ENCODE data around the gene PTPRN. TPM values are rescaled to one million over a fixed set of nuclear protein-coding genes. Genes with fewer than 3 reads are reported as not detected.

The PTPRN gene
- total RNA-seq, 2 experiments from 2014 or later: not detected

DNA sequence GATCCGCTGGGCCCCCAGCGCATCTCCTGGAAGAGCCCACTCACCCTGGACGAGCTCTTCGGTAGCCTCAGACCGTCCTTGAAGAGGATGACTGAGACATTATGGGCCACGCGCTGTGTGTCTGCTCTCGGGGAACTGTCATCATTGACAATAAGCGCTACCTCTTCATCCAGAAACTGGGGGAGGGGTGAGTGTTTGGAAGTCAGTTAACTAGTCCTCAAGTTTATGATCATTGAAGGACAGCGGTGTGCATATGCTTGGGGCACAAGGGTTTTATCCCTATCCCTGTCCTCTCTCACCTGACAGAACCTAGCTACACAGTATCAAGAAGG is 63.3 kb downstream of the PTPRN start:
- no peaks in the 10 kb centered on the region for H3K27me3 Mint-ChIP-seq
- intact Hi-C loops (cut with DNase I, micrococcal nuclease): loop anchor here in 1 of 2 experiments (1.0 to 5.0 kb wide), 3 partner anchors 7 to 69 kb away; partner anchors contain the start of genes ANKZF1, ATG9A, CNPPD1 and RETREG2
- H3K27ac Mint-ChIP-seq: peak overlapping the region; percentile 96
- DNase-seq (peak in 2 of 14 experiments; percentile 19 to 39), ATAC-seq (ENCODE audit: poor library complexity) (no peak)
- CTCF ChIA-PET: interaction anchor here (1.0 to 2.3 kb wide), 4 partner anchors 26 to 143 kb away, joined by 3 to 26 read pairs (median 4); no protein-coding TSS in a partner anchor
- TF ChIP-seq, protein P1, sequence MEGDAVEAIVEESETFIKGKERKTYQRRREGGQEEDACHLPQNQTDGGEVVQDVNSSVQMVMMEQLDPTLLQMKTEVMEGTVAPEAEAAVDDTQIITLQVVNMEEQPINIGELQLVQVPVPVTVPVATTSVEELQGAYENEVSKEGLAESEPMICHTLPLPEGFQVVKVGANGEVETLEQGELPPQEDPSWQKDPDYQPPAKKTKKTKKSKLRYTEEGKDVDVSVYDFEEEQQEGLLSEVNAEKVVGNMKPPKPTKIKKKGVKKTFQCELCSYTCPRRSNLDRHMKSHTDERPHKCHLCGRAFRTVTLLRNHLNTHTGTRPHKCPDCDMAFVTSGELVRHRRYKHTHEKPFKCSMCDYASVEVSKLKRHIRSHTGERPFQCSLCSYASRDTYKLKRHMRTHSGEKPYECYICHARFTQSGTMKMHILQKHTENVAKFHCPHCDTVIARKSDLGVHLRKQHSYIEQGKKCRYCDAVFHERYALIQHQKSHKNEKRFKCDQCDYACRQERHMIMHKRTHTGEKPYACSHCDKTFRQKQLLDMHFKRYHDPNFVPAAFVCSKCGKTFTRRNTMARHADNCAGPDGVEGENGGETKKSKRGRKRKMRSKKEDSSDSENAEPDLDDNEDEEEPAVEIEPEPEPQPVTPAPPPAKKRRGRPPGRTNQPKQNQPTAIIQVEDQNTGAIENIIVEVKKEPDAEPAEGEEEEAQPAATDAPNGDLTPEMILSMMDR (IDR thresholded peaks at IDR 0.05): no peak
- Histone ChIP-seq H3K4me1 (ENCODE audit: insufficient read depth, low read length) (peaks cover 68% of the 10 kb centered on the region), H3K27me3 (ENCODE audit: control insufficient read depth in 1 of 2, insufficient read depth in 2 of 2, low read length in 2 of 2) (no peaks in the 10 kb centered on the region), H3K36me3 (ENCODE audit: insufficient read depth, low read length) (peaks cover 33% of the 10 kb centered on the region), H3K27ac (ENCODE audit: low read depth in 1 of 2, low read length in 2 of 2) (peak overlapping the region; percentile 95 to 98), H3K9me3 (ENCODE audit: control insufficient read depth in 1 of 2, insufficient read depth in 1 of 2, low read length in 2 of 2) (no peaks in the 10 kb centered on the region), H3K4me3 (ENCODE audit: low read length) (peak overlapping the region; percentile 99)
- POLR2A ChIA-PET: interaction anchor here (1.1 to 7.3 kb wide), 10 partner anchors 8 to 142 kb away, joined by 4 to 181 read pairs (median 16); partner anchors contain the start of genes ANKZF1, ATG9A, CNPPD1 and DNAJB2
- H3K4me3 Mint-ChIP-seq: peak overlapping the region; percentile 88
- no peaks in the 10 kb centered on the region for H3K9me3 Mint-ChIP-seq
- H3K4me1 Mint-ChIP-seq (ENCODE audit: low read depth): peaks cover 79% of the 10 kb centered on the region
- H3K36me3 Mint-ChIP-seq (ENCODE audit: low read depth): peaks cover 40% of the 10 kb centered on the region

DNA sequence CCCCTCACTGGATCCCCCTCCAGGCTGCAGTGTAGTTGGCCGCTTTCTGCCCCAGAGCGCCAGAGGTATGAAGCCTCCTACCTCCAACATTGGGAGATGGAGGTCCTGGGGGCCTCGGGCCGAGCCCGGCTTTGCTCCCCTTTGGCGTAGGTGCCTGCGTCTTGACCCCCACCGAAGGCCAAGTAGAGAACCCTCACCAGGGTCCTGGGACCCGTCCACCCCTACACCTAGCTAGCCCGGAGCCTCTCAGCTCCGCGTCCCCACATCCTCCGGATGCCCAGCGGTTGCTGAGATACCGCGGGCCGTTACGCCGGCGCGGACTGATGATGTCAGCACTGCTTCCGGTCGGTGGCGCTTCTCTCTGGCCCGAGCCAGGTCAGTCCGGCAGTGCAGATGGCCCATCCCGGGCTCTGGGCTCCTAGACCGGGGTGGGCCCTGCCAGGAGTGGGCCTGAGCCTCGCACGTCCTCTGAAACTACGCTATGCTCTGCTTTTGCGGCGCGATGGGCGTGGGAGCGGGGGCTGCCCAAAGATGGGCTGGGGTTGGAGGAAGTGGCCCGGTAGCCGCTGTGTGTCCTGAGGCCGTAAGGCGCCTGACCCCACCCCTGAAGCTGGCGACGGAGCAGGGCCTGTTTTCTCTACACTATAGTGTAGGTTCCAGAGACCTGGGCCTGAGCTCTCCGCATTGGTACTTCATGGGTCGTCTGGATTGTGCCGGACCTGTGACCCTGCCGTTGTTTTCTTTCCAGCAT is 63.9 kb downstream of the PTPRN start, which contains the start of the genes GLB1L and STK16:
GLB1L (minus strand) TSS at position 297 of the 751 bp plus-strand sequence. CDS start 1,871 bp downstream, outside the sequence.
STK16 (plus strand) TSS at position 332 of the 751 bp plus-strand sequence. CDS start 521 bp downstream, outside the sequence.
- peaks cover 62% of the 10 kb centered on the region for H3K4me1 ChIP-seq (ENCODE audit: insufficient read depth, low read length)
- H3K9me3 ChIP-seq (ENCODE audit: control insufficient read depth in 1 of 2, insufficient read depth in 1 of 2, low read length in 2 of 2): no peaks in the 10 kb centered on the region
- H3K4me3 ChIP-seq (ENCODE audit: low read length): peak within 1 kb of the TSS; percentile 99
- H3K27me3 ChIP-seq (ENCODE audit: control insufficient read depth in 1 of 2, insufficient read depth in 2 of 2, low read length in 2 of 2): no peaks in the 10 kb centered on the region
- intact Hi-C loops (cut with DNase I, micrococcal nuclease): loop anchor here in 1 of 2 experiments (1.0 to 5.0 kb wide), 3 partner anchors 8 to 68 kb away; partner anchors contain the start of genes ANKZF1, ATG9A, CNPPD1 and RETREG2
- ChIA-PET POLR2A (interaction anchor here (0.7 to 7.3 kb wide), 17 partner anchors 9 to 959 kb away, joined by 3 to 181 read pairs (median 5); partner anchors contain the start of genes ANKZF1, ATG9A, CNPPD1 and DNAJB2), CTCF (interaction anchor here (1.0 to 2.3 kb wide), 5 partner anchors 15 to 143 kb away, joined by 3 to 26 read pairs (median 4); no protein-coding TSS in a partner anchor)
- no peaks in the 10 kb centered on the region for H3K27me3 Mint-ChIP-seq
- peak within 1 kb of the TSS; percentile 88 for H3K4me3 Mint-ChIP-seq
- H3K27ac ChIP-seq (ENCODE audit: low read depth in 1 of 2, low read length in 2 of 2): peak within 1 kb of the TSS; percentile 95 to 98
- H3K36me3 ChIP-seq (ENCODE audit: insufficient read depth, low read length): peaks cover 27% of the 10 kb centered on the region
- no peaks in the 10 kb centered on the region for H3K9me3 Mint-ChIP-seq
- TF ChIP-seq, protein P1 (IDR thresholded peaks at IDR 0.05): no peak
- peak within 1 kb of the TSS; percentile 96 for H3K27ac Mint-ChIP-seq
- H3K36me3 Mint-ChIP-seq (ENCODE audit: low read depth): peaks cover 35% of the 10 kb centered on the region
- ATAC-seq (ENCODE audit: poor library complexity) (peak; percentile 44), DNase-seq (peak; percentile 73 to 93 (median 84))
- peaks cover 74% of the 10 kb centered on the region for H3K4me1 Mint-ChIP-seq (ENCODE audit: low read depth)

DNA sequence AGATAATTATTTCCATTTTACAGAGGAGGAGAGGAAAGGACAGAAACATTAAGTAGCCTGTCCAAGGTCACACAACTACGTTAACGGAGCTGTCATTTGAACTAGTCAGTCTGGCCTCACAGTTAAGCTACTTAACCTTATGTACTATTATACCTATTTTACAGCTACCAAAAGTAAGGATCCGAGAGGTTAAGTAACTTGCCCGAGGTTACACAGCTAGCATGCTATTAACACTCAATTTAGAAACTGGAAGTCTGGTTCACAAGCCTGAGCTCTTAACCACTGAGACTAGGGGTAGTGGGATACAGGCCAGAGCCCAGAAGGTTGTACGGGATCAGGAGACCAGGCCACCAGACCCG is 64.4 kb downstream of the PTPRN start:
- peak overlapping the region; percentile 95 to 98 for H3K27ac ChIP-seq (ENCODE audit: low read depth in 1 of 2, low read length in 2 of 2)
- no peak for DNase-seq
- CTCF ChIA-PET: interaction anchor here (0.6 to 2.3 kb wide), 4 partner anchors 14 to 50 kb away, joined by 3 to 26 read pairs (median 4); no protein-coding TSS in a partner anchor
- ATAC-seq (ENCODE audit: poor library complexity): no peak
- TF ChIP-seq, protein P1 (IDR thresholded peaks at IDR 0.05): no peak
- Mint-ChIP-seq H3K27me3 (no peaks in the 10 kb centered on the region), H3K4me3 (peak overlapping the region; percentile 88), H3K4me1 (ENCODE audit: low read depth) (peaks cover 68% of the 10 kb centered on the region), H3K9me3 (no peaks in the 10 kb centered on the region), H3K27ac (peak overlapping the region; percentile 96), H3K36me3 (ENCODE audit: low read depth) (peaks cover 29% of the 10 kb centered on the region)
- no peaks in the 10 kb centered on the region for H3K27me3 ChIP-seq (ENCODE audit: control insufficient read depth in 1 of 2, insufficient read depth in 2 of 2, low read length in 2 of 2)
- intact Hi-C loops (cut with DNase I, micrococcal nuclease): loop anchor here (1.0 to 5.0 kb wide), 4 partner anchors 9 to 67 kb away; partner anchors contain the start of genes ANKZF1 (in 1 of the 2), ATG9A (in 1 of the 2), CNPPD1 (in 1 of the 2) and RETREG2 (in 1 of the 2)
- POLR2A ChIA-PET: interaction anchor here (0.7 to 7.3 kb wide), 15 partner anchors 9 to 958 kb away, joined by 3 to 181 read pairs (median 7); partner anchors contain the start of genes ANKZF1, ATG9A, CNPPD1 and DNAJB2
- peaks cover 22% of the 10 kb centered on the region for H3K36me3 ChIP-seq (ENCODE audit: insufficient read depth, low read length)
- H3K4me1 ChIP-seq (ENCODE audit: insufficient read depth, low read length): peaks cover 57% of the 10 kb centered on the region
- peak overlapping the region; percentile 99 for H3K4me3 ChIP-seq (ENCODE audit: low read length)
- H3K9me3 ChIP-seq (ENCODE audit: control insufficient read depth in 1 of 2, insufficient read depth in 1 of 2, low read length in 2 of 2): no peaks in the 10 kb centered on the region

All from CD4-positive, alpha-beta T cell (primary cell).